ENCODE data around the gene SH3BP5.

The SH3BP5 gene

GRCh38 chr3:15375461-15376000, 43.1 kb upstream of the SH3BP5 start:
- Histone ChIP-seq H2AFZ (ENCODE audit: low read length) (no peak overlapping the region), H3K79me2 (ENCODE audit: low read length) (no peaks in the 10 kb centered on the region), H3K9ac (ENCODE audit: low read length) (no peak overlapping the region), H3K4me3 (ENCODE audit: low read length) (no peak overlapping the region), H3K27ac (ENCODE audit: low read length) (no peak overlapping the region), H3K36me3 (replicated peaks; ENCODE audit: insufficient read depth, low read length) (no peaks in the 10 kb centered on the region), H3K4me2 (ENCODE audit: low read depth, low read length) (no peak overlapping the region), H3K9me2 (replicated peaks; ENCODE audit: insufficient read depth, low read length) (no peaks in the 10 kb centered on the region), H3K27me3 (replicated peaks; ENCODE audit: insufficient read depth, low read length) (no peaks in the 10 kb centered on the region), H3K4me1 (ENCODE audit: low read length) (peaks cover 3% of the 10 kb centered on the region; the same call in 1 of the 2 replicates), H3F3A (ENCODE audit: insufficient read depth, low read length) (no peaks in the 10 kb centered on the region), H3K9me3 (replicated peaks; ENCODE audit: insufficient read depth, low read length) (no peaks in the 10 kb centered on the region), H4K20me1 (ENCODE audit: insufficient read depth, low read length) (no peaks in the 10 kb centered on the region)
- TF ChIP-seq EZH2phosphoT487 (IDR thresholded peaks at IDR 0.05; ENCODE audit: low read length) (no peak), EZH2 (optimal IDR thresholded peaks at IDR 0.05; ENCODE audit: low read depth, low read length) (no peak), CTCF (IDR thresholded peaks at IDR 0.05; ENCODE audit: low read length) (no peak)
- no peak for DNase-seq

GRCh38 chr3:15372918-15373317, 40.5 kb upstream of the SH3BP5 start:
- TF ChIP-seq CTCF (IDR thresholded peaks at IDR 0.05; ENCODE audit: low read length): no peak
- no peaks in the 10 kb centered on the region for H3F3A ChIP-seq (ENCODE audit: insufficient read depth, low read length)

GRCh38 chr3:15368561-15369135, 36.3 kb upstream of the SH3BP5 start:
- H3K9me3 ChIP-seq (replicated peaks; ENCODE audit: insufficient read depth, low read length): no peaks in the 10 kb centered on the region
- H3K79me2 ChIP-seq (ENCODE audit: low read length): no peaks in the 10 kb centered on the region
- H4K20me1 ChIP-seq (ENCODE audit: insufficient read depth, low read length): no peaks in the 10 kb centered on the region
- H2AFZ ChIP-seq (ENCODE audit: low read length): no peak overlapping the region
- no peak overlapping the region for H3K9ac ChIP-seq (ENCODE audit: low read length)
- H3F3A ChIP-seq (ENCODE audit: insufficient read depth, low read length): no peaks in the 10 kb centered on the region
- H3K27me3 ChIP-seq (replicated peaks; ENCODE audit: insufficient read depth, low read length): no peaks in the 10 kb centered on the region
- TF ChIP-seq CTCF (IDR thresholded peaks at IDR 0.05; ENCODE audit: low read length) (no peak), EZH2 (optimal IDR thresholded peaks at IDR 0.05; ENCODE audit: low read depth, low read length) (no peak), EZH2phosphoT487 (IDR thresholded peaks at IDR 0.05; ENCODE audit: low read length) (no peak)
- H3K4me3 ChIP-seq (ENCODE audit: low read length): no peak overlapping the region
- no peak overlapping the region for H3K27ac ChIP-seq (ENCODE audit: low read length)
- H3K4me2 ChIP-seq (ENCODE audit: low read depth, low read length): no peak overlapping the region
- DNase-seq: no peak
- H3K4me1 ChIP-seq (ENCODE audit: low read length): no peaks in the 10 kb centered on the region
- no peaks in the 10 kb centered on the region for H3K9me2 ChIP-seq (replicated peaks; ENCODE audit: insufficient read depth, low read length)
- no peaks in the 10 kb centered on the region for H3K36me3 ChIP-seq (replicated peaks; ENCODE audit: insufficient read depth, low read length)

More at GRCh38 chr3:15372918-15373317, 40.5 kb upstream of the SH3BP5 start:
- Histone ChIP-seq H3K9me2 (replicated peaks; ENCODE audit: insufficient read depth, low read length) (no peaks in the 10 kb centered on the region), H3K4me1 (ENCODE audit: low read length) (peaks cover 2% of the 10 kb centered on the region; the same call in 1 of the 2 replicates), H3K27me3 (replicated peaks; ENCODE audit: insufficient read depth, low read length) (no peaks in the 10 kb centered on the region), H3K4me3 (ENCODE audit: low read length) (no peak overlapping the region), H3K9me3 (replicated peaks; ENCODE audit: insufficient read depth, low read length) (no peaks in the 10 kb centered on the region), H2AFZ (ENCODE audit: low read length) (no peak overlapping the region), H3K4me2 (ENCODE audit: low read depth, low read length) (no peak overlapping the region), H3K79me2 (ENCODE audit: low read length) (no peaks in the 10 kb centered on the region), H3K36me3 (replicated peaks; ENCODE audit: insufficient read depth, low read length) (no peaks in the 10 kb centered on the region), H4K20me1 (ENCODE audit: insufficient read depth, low read length) (no peaks in the 10 kb centered on the region), H3K27ac (ENCODE audit: low read length) (no peak overlapping the region), H3K9ac (ENCODE audit: low read length) (no peak overlapping the region)
- no peak for DNase-seq
